Measurements from ENCODE around the gene ABO. TPM values are rescaled to one million over a fixed set of nuclear protein-coding genes. Genes with fewer than 3 reads are reported as not detected.
"Not testable (repeated sequence)": the region's sequence is repeated elsewhere in the genome, so short reads cannot be mapped to it uniquely, and the experiment has no call there.

Gene ABO
- total and polyA plus RNA-seq, 7 experiments from 2014 or later, result 1.7 to 3.3 TPM; not detected in 5

DNA sequence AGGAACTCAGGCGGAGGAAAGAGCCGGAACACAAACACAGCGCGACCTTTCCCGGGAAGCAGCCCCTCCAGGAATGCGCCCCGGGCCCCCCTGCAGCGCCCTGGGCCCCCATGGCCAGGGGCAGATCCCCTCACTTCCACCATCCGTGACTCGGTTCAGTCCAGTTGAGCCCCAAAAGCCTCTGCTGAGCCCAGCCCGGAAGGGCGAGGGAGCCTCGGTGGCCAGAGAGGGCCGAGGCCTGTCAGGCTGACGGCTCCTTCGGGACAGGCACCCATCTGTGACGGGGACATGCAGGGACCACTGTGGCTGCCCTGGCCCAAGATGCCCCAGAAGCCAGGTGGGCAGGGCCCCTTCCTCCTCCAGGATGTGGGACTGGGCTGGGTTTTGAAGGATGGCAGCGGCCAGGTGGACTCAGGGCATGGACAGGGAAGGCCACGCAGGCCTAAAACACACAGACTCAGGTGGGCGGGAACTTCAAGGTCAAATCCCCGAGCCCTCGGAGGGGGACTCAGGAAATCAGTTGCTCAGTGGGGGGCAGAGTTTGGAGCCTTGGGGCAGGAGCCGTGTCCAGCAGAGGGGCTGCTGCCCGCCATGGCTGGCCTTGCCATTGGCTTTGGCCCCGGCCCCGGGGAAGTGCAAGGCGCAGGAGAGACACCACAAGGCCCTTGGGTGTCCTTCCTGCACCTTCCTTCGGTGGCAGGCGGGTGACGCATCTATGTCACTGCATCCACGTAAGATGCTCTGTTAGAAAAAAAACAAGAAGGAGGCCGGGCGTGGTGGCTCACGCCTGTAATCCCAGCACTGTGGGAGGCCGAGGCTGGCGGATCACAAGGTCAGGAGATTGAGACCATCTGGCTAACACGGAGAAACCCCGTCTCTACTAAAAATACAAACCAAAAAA is 29.7 kb upstream of the ABO start:
- H3K27ac ChIP-seq (ENCODE audit: low read depth, low read length), result no peak overlapping the region

GRCh38 chr9:133304158-133304470 is 29.1 kb upstream of the ABO start:
- Histone ChIP-seq H3K27ac (ENCODE audit: low read depth, low read length) (no peak overlapping the region), H3K36me3 (ENCODE audit: control insufficient read depth in 2 of 3, insufficient read depth in 3 of 3, low read length in 3 of 3) (no peaks in the 10 kb centered on the region), H3K9me3 (ENCODE audit: control insufficient read depth in 2 of 3, low read length in 3 of 3) (no peaks in the 10 kb centered on the region), H3K4me1 (ENCODE audit: control insufficient read depth in 2 of 2, insufficient read depth in 2 of 2, low read length in 2 of 2) (no peaks in the 10 kb centered on the region), H3K4me3 (ENCODE audit: low read length) (no peak overlapping the region), H3K27me3 (ENCODE audit: control insufficient read depth in 2 of 2, insufficient read depth in 2 of 2, low read length in 2 of 2) (no peaks in the 10 kb centered on the region)
- no peaks in the 10 kb centered on the region for H3K36me3 Mint-ChIP-seq
- no peak overlapping the region for H3K4me3 Mint-ChIP-seq
- H3K4me1 Mint-ChIP-seq, result no peaks in the 10 kb centered on the region
- ChIA-PET CTCF (no interaction called here), POLR2A (no interaction called here)
- H3K9me3 Mint-ChIP-seq, result peaks cover 0 to 2% (median 0%) of the 10 kb centered on the region in 11 donors
- intact Hi-C loops (cut with micrococcal nuclease), result no loop called here
- no peak overlapping the region for H3K27ac Mint-ChIP-seq
- ATAC-seq (no peak), DNase-seq (no peak)
- peaks cover 3 to 16% (median 9%) of the 10 kb centered on the region in 5 donors for H3K27me3 Mint-ChIP-seq

More for the DNA sequence above, 29.7 kb upstream of the ABO start:
- Mint-ChIP-seq H3K27ac (no peak overlapping the region), H3K9me3 (peaks cover 0 to 4% (median 0%) of the 10 kb centered on the region in 11 donors), H3K4me1 (no peaks in the 10 kb centered on the region), H3K4me3 (no peak overlapping the region), H3K27me3 (peaks cover 6 to 23% (median 15%) of the 10 kb centered on the region in 5 donors), H3K36me3 (peaks cover 0 to 4% (median 0%) of the 10 kb centered on the region in 5 donors)
- no peaks in the 10 kb centered on the region for H3K4me1 ChIP-seq (ENCODE audit: control insufficient read depth in 2 of 2, insufficient read depth in 2 of 2, low read length in 2 of 2)
- intact Hi-C loops (cut with micrococcal nuclease), result no loop called here
- H3K4me3 ChIP-seq (ENCODE audit: low read length), result no peak overlapping the region
- DNase-seq, result no peak
- no peaks in the 10 kb centered on the region for H3K27me3 ChIP-seq (ENCODE audit: control insufficient read depth in 2 of 2, insufficient read depth in 2 of 2, low read length in 2 of 2)
- H3K9me3 ChIP-seq (ENCODE audit: control insufficient read depth in 2 of 3, low read length in 3 of 3), result no peaks in the 10 kb centered on the region
- ATAC-seq, result no peak
- CTCF ChIA-PET, result no interaction called here
- no peaks in the 10 kb centered on the region for H3K36me3 ChIP-seq (ENCODE audit: control insufficient read depth in 2 of 3, insufficient read depth in 3 of 3, low read length in 3 of 3)
- POLR2A ChIA-PET, result no interaction called here

GRCh38 chr9:133303266-133304157 is 28.5 kb upstream of the ABO start:
- Mint-ChIP-seq H3K9me3 (peaks cover 0 to 2% (median 0%) of the 10 kb centered on the region in 11 donors), H3K4me3 (no peak overlapping the region), H3K4me1 (no peaks in the 10 kb centered on the region), H3K27ac (no peak overlapping the region), H3K27me3 (peaks cover under 1 to 10% (median 6%) of the 10 kb centered on the region in 5 donors), H3K36me3 (no peaks in the 10 kb centered on the region)
- Histone ChIP-seq H3K27ac (ENCODE audit: low read depth, low read length) (no peak overlapping the region), H3K9me3 (ENCODE audit: control insufficient read depth in 2 of 3, low read length in 3 of 3) (no peaks in the 10 kb centered on the region), H3K36me3 (ENCODE audit: control insufficient read depth in 2 of 3, insufficient read depth in 3 of 3, low read length in 3 of 3) (no peaks in the 10 kb centered on the region), H3K4me1 (ENCODE audit: control insufficient read depth in 2 of 2, insufficient read depth in 2 of 2, low read length in 2 of 2) (no peaks in the 10 kb centered on the region), H3K4me3 (ENCODE audit: low read length) (no peak overlapping the region), H3K27me3 (ENCODE audit: control insufficient read depth in 2 of 2, insufficient read depth in 2 of 2, low read length in 2 of 2) (no peaks in the 10 kb centered on the region)
- ATAC-seq (no peak), DNase-seq (no peak)
- intact Hi-C loops (cut with micrococcal nuclease), result no loop called here
- CTCF ChIA-PET, result no interaction called here
- POLR2A ChIA-PET, result no interaction called here

GRCh38 chr9:133301253-133302230 is 26.5 kb upstream of the ABO start:
- DNase-seq (no peak), ATAC-seq (no peak)
- intact Hi-C loops (cut with micrococcal nuclease), result no loop called here
- Mint-ChIP-seq H3K36me3 (no peaks in the 10 kb centered on the region), H3K4me3 (no peak overlapping the region), H3K9me3 (peaks cover 0 to 2% (median 0%) of the 10 kb centered on the region in 11 donors), H3K4me1 (no peaks in the 10 kb centered on the region), H3K27ac (no peak overlapping the region), H3K27me3 (peaks cover 0 to 12% (median 6%) of the 10 kb centered on the region in 5 donors)
- Histone ChIP-seq H3K27me3 (ENCODE audit: control insufficient read depth in 2 of 2, insufficient read depth in 2 of 2, low read length in 2 of 2) (no peaks in the 10 kb centered on the region), H3K4me3 (ENCODE audit: low read length) (no peak overlapping the region), H3K4me1 (ENCODE audit: control insufficient read depth in 2 of 2, insufficient read depth in 2 of 2, low read length in 2 of 2) (no peaks in the 10 kb centered on the region), H3K36me3 (ENCODE audit: control insufficient read depth in 2 of 3, insufficient read depth in 3 of 3, low read length in 3 of 3) (no peaks in the 10 kb centered on the region), H3K27ac (ENCODE audit: low read depth, low read length) (no peak overlapping the region), H3K9me3 (ENCODE audit: control insufficient read depth in 2 of 3, low read length in 3 of 3) (no peaks in the 10 kb centered on the region)
- CTCF ChIA-PET, result no interaction called here
- POLR2A ChIA-PET, result no interaction called here

DNA sequence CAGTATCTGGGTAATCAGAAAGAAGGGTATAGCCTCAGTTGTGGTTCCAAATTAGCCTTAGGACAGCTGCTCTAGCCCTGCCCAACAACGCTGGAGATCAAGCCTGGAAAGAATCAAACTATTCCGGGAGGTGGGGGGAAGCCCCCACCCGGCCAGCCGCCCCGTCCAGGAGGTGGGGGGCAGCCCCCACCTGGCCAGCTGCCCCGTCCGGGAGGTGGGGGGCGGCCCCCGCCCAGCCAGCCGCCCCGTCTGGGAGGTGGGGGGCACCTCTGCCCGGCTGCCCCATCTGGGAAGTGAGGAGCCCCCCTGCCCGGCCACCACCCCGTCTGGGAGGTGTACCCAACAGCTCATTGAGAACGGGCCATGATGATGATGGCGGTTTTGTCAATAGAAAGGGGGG is 25.0 kb upstream of the ABO start:
- ATAC-seq; H3K27ac ChIP-seq (ENCODE audit: low read depth, low read length); H3K4me1 ChIP-seq (ENCODE audit: control insufficient read depth in 2 of 2, insufficient read depth in 2 of 2, low read length in 2 of 2); DNase-seq; H3K27ac Mint-ChIP-seq; H3K9me3 Mint-ChIP-seq; CTCF ChIA-PET; H3K4me1 Mint-ChIP-seq; H3K36me3 ChIP-seq (ENCODE audit: control insufficient read depth in 2 of 3, insufficient read depth in 3 of 3, low read length in 3 of 3); H3K4me3 Mint-ChIP-seq; H3K27me3 ChIP-seq (ENCODE audit: control insufficient read depth in 2 of 2, insufficient read depth in 2 of 2, low read length in 2 of 2); intact Hi-C loops (cut with micrococcal nuclease); H3K4me3 ChIP-seq (ENCODE audit: low read length); H3K9me3 ChIP-seq (ENCODE audit: control insufficient read depth in 2 of 3, low read length in 3 of 3); H3K36me3 Mint-ChIP-seq: not testable (repeated sequence)
- peaks cover 6 to 18% (median 6%) of the 10 kb centered on the region in 5 donors for H3K27me3 Mint-ChIP-seq
- POLR2A ChIA-PET, result interaction anchor here (0.7 kb wide), 2 partner anchors 43 to 448 kb away, joined by 3 to 4 read pairs; no protein-coding TSS in a partner anchor

DNA sequence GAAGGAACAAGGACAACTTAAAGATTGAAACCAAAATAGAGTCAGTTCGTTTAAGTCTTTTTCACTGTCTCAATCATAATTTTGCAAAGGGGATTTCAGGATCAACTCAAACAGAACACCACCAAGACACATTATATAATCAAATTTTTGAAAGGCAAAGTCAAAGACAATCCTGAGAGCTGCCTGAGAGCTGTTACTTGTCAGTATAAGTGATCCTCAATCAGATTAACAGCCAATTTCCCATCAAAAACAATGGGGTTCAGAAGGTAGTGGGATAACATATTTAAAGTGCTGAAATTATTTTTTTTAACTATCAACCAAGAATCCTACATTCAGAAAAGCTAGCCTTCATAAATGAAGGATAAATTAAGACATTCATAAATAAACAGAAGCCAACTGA is 19.3 kb upstream of the ABO start:
- H3K36me3 Mint-ChIP-seq, result peaks cover 0 to 24% (median 9%) of the 10 kb centered on the region in 5 donors
- CTCF ChIA-PET, result no interaction called here
- POLR2A ChIA-PET, result no interaction called here
- no peak overlapping the region for H3K4me3 Mint-ChIP-seq
- intact Hi-C loops (cut with micrococcal nuclease), result no loop called here
- no peak overlapping the region for H3K27ac ChIP-seq (ENCODE audit: low read depth, low read length)
- H3K27me3 ChIP-seq (ENCODE audit: control insufficient read depth in 2 of 2, insufficient read depth in 2 of 2, low read length in 2 of 2), result no peaks in the 10 kb centered on the region
- ATAC-seq (no peak), DNase-seq (no peak)
- no peak overlapping the region for H3K4me3 ChIP-seq (ENCODE audit: low read length)
- H3K4me1 ChIP-seq (ENCODE audit: control insufficient read depth in 2 of 2, insufficient read depth in 2 of 2, low read length in 2 of 2), result no peaks in the 10 kb centered on the region
- no peaks in the 10 kb centered on the region for H3K4me1 Mint-ChIP-seq
- H3K27ac Mint-ChIP-seq, result no peak overlapping the region
- peaks cover 0 to 12% (median 0%) of the 10 kb centered on the region in 3 experiments for H3K9me3 ChIP-seq (ENCODE audit: control insufficient read depth in 2 of 3, low read length in 3 of 3)
- H3K9me3 Mint-ChIP-seq, result peaks cover 4 to 47% (median 29%) of the 10 kb centered on the region in 11 donors
- peaks cover 15 to 50% (median 21%) of the 10 kb centered on the region in 5 donors for H3K27me3 Mint-ChIP-seq
- H3K36me3 ChIP-seq (ENCODE audit: control insufficient read depth in 2 of 3, insufficient read depth in 3 of 3, low read length in 3 of 3), result no peaks in the 10 kb centered on the region

Measured in naive thymus-derived CD4-positive, alpha-beta T cell (primary cell).